Body of pancreas (tissue), 4 donors: ENCODE measurements around the gene GJB4.

ENCODE experiments used
- CTCF ChIP-seq, 7 experiments: fragments of 450-650 bp in 4 of 7; fragments of 200-600 bp in 3 of 7; sonication (generic) in 3 of 7; IDR thresholded peaks; one replicate each; pipeline ENCODE4 v1.5.1; 2016 to 2019; ENCODE audit warnings: antibody characterized with exemption in 7 of 7
- POLR2A ChIP-seq, 3 donors: fragments of 450-650 bp; IDR thresholded peaks; one replicate each; pipeline ENCODE4 v1.6.1; 2016; ENCODE audit warnings: antibody characterized with exemption in 3 of 3, mild to moderate bottlenecking in 2 of 3

GRCh38 chr1:34803770-34804169 lies 44.2 kb downstream of the GJB4 start:
- TF ChIP-seq POLR2A (IDR thresholded peaks at IDR 0.05) (no peak), CTCF (IDR thresholded peaks at IDR 0.05) (no peak)
